ENCODE data around the gene RNASE9.
A peak's percentile ranks its signal among the peaks of the same experiment; 100 is the strongest.
"Not testable (repeated sequence)": the region's sequence is repeated elsewhere in the genome, so short reads cannot be mapped to it uniquely, and the experiment has no call there.

RNASE9 gene

GRCh38 chr14:20572382-20572990 is 11.6 kb upstream of the RNASE9 start:
- not testable (repeated sequence) for DNase-seq

GRCh38 chr14:20570720-20571119 is 9.9 kb upstream of the RNASE9 start:
- not testable (repeated sequence) for DNase-seq

DNA sequence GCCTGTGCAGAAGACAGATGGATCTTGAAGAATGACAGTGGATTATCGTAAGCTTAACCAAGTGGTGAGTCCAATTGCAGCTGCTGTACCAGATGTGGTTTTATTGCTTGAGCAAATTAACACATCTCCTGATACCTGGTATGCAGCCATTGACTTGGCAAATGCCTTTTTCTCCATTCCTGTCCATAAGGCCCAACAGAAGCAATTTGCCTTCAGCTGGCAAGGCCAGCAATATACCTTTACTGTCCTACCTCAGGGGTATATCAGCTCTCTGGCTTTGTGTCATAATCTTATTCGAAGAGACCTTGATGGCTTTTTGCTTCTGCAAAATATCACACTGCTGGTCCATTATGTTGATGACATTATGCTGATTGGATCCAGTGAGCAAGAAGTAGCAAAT is 9.0 kb upstream of the RNASE9 start:
- not testable (repeated sequence) for DNase-seq

GRCh38 chr14:20569066-20569465 is 8.2 kb upstream of the RNASE9 start:
- DNase-seq, result no peak

- DNase-seq, result no peak
Measured at GRCh38 chr14:20568393-20568792, 7.5 kb upstream of the RNASE9 start.

GRCh38 chr14:20567199-20567598 is 6.4 kb upstream of the RNASE9 start:
- DNase-seq, result not testable (repeated sequence)

DNA sequence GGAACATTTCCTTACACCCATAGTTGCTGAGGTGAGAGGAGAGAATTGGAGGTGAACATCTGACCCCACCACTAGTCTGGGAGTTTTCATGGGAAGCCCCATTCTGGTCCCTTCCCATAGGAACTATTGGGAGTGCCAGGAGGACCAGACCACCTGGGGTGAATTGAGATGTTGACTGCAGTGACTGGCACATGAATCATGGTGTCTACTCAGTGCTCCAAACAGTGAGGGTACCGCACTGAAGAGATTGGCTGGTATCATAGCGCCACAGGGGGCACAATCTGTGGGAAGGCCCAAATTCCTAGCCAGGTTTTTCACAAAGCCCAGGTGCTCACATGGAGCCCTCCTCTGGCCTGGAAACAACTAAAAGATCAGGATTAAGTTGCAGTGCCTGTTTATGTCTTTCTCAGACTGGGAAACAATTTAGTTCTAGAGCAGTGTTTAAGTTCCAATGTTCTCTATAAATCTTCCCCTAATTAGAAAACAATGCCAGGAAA is 3.7 kb upstream of the RNASE9 start:
- DNase-seq, result no peak

DNA sequence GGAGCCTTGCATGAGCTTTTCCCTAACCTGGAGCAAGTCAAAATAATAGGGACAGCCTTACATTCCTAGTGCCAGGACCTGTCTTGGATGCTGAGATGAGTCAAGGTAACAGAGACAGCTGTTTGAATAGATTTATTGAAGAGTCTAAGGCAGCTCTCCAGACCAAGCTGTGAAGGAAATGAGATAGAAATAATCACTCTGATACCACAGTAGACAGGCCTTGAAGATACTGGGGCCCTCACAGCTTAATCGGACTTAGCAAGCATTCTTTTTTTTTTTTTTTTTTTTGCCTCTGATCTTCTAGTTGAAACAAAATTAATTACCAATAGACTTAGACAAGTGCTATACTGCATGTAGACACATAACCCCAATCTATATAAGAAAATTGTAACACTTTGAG is 3.1 kb upstream of the RNASE9 start:
- no peak for DNase-seq

DNA sequence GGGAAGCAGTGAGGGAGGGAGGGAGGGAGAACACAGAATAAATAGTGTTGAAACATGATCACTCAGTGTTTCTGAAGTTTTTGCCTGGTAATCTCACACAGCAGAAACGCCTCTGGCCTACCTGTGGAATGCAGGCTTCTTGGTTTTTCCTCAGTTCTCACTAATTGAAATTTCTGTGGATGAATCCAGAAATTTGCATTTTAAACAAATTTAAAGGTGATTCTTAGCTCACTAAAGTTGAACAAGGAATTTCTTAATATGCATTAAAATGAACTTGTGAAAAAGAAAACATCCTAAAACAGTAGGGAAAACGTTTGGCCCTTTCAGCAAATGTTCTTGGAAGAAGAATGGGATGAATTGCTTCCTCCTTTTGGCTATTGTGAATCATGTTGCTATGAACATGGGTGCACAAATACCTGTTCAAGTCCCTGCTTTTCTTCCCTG is 1.4 kb downstream of the RNASE9 start:
- no peak for DNase-seq

DNA sequence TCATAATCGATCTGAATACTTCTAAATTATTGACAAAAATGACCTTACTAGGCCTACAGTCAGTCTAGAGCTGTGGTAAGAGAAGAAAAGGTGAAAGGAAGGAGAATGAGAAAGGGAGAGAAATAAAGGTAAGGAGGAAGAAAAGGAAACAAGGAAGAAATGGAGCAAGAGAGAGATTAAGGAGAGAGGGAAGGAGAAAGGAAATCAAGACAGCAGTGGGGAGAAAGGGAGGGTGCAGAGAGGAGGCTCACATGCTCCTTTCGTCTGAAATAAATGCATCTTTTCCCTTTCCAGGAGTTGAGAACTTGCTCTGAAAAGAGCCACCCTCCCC is 3.7 kb downstream of the RNASE9 start:
- DNase-seq, result no peak

DNA sequence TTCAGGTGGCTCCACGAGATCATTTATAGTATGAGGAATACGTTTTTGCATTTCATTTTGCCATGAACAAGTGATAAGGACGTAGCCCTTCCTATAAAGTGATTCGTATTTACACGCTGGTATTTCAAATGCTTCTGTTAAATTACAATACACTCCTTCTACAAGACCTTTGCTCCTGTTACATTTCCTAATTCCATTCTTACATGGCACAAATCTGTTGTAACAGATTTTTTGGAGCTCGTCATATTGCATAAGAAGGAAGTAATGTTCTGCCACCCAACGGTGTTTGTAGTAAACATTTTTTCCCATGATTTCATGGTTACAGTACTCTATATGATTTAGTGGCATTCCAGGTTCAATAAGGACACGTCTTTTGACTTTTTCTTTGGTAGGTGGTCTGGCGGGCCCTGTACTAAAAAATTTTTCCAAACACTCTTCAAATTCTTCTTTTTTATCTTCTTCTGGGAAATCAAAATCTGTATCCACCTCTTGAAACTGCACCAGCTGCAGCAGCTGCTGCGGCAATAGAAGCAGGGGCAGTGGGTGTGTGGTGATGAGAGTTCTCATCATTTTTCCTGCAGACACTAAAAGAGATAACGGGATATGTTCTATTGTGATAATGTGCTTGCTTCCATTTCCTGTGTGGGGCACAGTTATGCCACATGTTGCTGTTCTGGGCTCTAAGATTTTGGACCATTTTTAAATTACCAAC is 4.2 kb downstream of the RNASE9 start:
- no peak for DNase-seq

GRCh38 chr14:20555845-20556244 is 5.0 kb downstream of the RNASE9 start:
- no peak for DNase-seq

DNA sequence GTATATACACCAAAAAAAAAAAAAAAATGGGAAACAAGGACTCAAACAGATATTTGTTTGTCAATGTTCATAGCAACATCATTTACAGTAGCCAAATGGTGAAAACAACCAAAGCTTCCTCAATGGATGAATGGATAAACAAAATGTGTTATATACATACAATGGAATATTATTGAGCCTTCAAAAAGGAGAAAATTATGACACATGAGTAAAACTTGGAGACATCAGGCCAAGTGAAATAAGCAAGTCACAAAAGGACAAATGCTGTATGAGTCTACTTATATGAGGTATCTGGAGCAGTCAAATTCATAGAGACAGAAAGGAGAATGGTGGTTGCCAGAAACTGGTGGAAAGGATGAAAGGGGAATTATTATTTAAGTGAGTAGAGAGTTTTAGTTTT is 7.8 kb downstream of the RNASE9 start:
- no peak for DNase-seq

GRCh38 chr14:20551606-20552005 is 9.2 kb downstream of the RNASE9 start:
- DNase-seq, result no peak

- DNase-seq, result no peak
Measured at GRCh38 chr14:20550926-20551325, 9.9 kb downstream of the RNASE9 start.

GRCh38 chr14:20548414-20549158 is 12.3 kb downstream of the RNASE9 start:
- DNase-seq, result no peak

DNA sequence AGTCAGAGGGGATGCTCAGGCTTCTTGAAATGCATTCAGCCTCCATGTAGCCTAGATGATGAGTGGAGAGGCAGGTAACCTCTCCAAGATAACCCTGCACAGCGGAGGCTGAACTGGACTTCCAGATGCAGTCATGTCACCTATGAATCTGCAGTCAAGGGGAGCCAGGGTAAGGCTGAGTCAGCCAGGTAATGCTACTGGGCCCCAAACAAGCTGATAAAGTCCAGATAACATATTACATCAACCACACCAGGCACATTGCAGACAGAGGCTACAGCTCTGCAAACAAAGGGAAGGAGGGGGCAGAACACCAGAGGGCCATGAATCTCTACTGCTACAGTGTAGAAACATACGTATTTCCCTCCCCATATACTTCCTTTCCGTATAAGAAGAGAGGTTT is 14.0 kb downstream of the RNASE9 start:
- DNase-seq, result no peak

DNA sequence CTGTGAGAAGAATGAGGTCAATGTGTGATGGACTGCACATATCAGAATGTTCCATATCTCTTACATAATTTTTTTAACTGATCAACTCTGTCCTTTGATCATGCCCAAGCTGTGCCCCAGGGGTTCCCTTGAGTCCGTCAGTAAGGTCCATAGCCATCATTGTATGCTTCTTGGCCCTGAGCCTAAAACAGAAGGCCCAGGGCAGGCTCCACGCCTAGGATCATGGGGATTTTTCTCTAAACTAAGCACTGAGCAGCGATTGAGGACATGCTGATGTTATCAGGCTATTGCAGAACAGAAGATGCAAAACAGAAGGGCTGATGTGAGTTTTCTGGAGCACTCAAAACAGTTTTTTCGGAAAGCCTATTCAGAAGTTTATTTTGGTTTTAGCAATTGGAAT is 20.9 kb downstream of the RNASE9 start:
- DNase-seq, result no peak

DNA sequence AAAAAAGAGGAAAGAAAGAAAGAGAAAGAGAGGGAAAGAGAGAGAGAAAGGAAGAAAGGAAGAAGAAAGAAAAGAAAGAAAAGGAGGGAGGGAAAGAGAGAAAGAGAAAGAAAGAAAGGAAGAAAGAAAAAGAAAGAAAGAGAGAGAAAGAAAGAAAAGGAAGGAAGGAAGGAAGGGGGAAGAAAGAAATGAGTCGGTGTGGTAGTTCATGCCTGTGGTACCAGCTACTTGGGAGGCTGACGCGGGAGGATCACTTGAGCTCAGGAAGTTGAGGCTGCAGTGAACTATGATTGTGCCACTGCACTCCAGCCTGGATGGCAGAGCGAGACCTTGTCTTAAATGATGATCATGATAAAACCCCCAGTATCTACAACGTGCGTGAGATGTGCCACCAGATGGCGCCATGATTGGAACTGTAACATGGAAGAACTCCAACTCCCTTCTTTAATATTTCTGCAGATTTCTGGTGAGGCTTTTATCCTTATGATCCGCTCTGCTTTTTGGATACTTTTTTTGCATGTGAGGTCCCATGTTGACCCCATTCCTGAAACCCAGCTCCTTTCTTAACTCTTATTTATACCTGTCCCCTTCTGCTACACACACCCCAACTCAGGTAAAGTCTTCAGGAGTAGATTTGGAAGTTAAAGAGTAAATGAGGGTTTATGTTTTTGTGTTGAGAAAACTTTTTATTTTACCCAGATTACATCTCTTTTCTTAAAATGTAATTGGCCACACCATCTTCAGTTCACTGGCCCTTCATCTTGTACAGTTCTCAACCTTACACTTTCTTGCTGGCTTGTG is 29.9 kb downstream of the RNASE9 start:
- DNase-seq, result peak; percentile 72

DNA sequence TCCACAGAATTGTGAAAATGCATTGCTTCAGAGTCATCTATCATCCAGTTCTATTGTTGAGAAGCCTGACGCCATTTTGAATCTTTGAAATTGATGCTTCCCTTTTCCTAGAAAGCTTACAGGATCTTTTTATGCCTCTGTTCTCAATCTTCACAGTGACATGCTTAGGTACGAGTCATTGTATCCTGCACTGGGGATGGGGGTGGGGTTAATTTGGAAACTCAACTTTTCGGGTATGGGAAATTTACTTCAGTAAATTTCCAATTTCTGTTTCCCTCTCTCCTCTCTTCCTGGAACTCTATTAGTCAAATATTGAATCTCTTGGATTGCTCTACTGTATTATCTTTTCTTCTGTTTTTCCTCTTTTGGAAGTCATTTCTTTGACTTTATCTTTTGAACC is 31.0 kb downstream of the RNASE9 start:
- no peak for DNase-seq

DNA sequence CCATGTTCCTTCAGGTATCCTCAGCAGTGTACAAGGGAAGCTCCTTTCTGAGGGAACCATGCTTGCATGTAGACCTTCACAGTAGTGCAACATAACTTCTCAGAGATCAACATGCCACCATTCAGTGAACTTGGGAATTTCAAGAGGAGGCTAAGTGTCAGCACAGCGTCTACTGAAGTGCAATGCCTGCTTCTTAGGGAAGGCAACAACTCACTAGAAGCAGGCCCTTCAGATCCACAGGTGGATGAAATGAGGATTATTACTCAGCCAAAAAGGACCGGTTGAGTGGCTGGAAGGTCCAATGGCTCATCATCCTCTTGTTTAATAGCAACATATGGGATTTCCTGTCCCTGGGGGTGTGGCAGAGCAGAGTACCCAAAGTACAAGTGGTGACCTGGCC is 36.8 kb downstream of the RNASE9 start:
- no peak for DNase-seq

DNA sequence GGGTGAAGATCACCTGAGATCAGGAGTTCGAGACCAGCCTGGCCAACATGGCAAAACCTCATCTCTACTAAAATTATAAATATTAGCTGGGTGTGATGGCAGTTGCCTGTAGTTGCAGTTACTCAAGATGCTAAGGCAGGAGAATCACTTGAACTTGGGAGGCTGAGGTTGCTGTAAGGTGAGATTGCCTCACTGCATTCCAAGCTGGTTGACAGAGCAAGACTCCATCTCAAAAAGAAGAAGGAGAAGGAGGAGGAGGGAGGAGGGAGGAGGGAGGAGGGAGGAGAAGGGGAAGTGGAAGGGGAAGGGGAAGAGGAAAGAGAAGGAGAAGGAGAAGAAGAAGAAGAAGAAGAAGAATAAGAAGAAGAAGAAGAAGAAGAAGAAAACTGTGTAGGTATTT is 38.5 kb downstream of the RNASE9 start:
- no peak for DNase-seq

DNA sequence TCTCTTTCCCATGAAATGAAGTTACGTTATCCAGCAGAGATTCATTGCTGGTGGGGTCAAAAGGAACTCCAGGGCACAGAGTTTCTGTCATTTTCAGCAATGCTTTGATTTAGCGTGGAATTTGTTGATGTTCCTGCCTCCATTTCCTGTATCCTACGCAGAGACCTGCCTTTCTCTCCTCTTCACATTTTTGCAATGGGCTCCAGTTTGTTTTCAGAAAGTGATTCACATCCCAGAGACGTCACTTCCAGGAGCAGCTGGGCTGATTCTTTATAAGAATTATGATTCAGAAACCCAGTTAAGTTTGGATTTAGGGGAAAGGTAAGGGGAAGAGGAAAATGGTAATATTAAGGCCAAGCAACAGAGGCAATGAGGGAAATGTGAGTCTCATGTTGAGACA is 43.9 kb downstream of the RNASE9 start:
- no peak for DNase-seq

Data from CD4-positive, alpha-beta T cell treated with Interleukin-4 for 4 hours (primary cell).